Uterus (tissue), 2 donors: ENCODE results near the gene SLC39A13.

Experiments
- POLR2A ChIP-seq, 2 donors: fragments of 450-650 bp; IDR thresholded peaks; one replicate each; pipeline ENCODE4 v1.6.1; 2016; ENCODE audit warnings: antibody characterized with exemption in 2 of 2, mild to moderate bottlenecking in 1 of 2, moderate library complexity in 1 of 2
- TF ChIP-seq, protein P1 (sequence below), 4 experiments: fragments of 200-600 bp in 2 of 4; fragments of 450-650 bp in 2 of 4; sonication (generic) in 2 of 4; IDR thresholded peaks; one replicate each; pipeline ENCODE4 v1.5.1; 2016 to 2019; ENCODE audit warnings: antibody characterized with exemption in 4 of 4, mild to moderate bottlenecking in 2 of 4, moderate library complexity in 1 of 4

- TF ChIP-seq, protein P1, sequence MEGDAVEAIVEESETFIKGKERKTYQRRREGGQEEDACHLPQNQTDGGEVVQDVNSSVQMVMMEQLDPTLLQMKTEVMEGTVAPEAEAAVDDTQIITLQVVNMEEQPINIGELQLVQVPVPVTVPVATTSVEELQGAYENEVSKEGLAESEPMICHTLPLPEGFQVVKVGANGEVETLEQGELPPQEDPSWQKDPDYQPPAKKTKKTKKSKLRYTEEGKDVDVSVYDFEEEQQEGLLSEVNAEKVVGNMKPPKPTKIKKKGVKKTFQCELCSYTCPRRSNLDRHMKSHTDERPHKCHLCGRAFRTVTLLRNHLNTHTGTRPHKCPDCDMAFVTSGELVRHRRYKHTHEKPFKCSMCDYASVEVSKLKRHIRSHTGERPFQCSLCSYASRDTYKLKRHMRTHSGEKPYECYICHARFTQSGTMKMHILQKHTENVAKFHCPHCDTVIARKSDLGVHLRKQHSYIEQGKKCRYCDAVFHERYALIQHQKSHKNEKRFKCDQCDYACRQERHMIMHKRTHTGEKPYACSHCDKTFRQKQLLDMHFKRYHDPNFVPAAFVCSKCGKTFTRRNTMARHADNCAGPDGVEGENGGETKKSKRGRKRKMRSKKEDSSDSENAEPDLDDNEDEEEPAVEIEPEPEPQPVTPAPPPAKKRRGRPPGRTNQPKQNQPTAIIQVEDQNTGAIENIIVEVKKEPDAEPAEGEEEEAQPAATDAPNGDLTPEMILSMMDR (IDR thresholded peaks at IDR 0.05): no peak
- TF ChIP-seq POLR2A (IDR thresholded peaks at IDR 0.05): no peak
Observed at GRCh38 chr11:47379317-47379716, 29.1 kb upstream of the SLC39A13 start.
